NCI-H446 (cell line): ENCODE results near the gene NLRC3.

Source experiments
- DNase-seq, 2 experiments: peaks; one replicate each; lab custom pipeline; 2025; lab: John Stamatoyannopoulos, UW

Gene NLRC3

GRCh38 chr16:3597226-3597625 is 20.0 kb upstream of the NLRC3 start:
- no peak for DNase-seq

- DNase-seq: no peak
Measured at GRCh38 chr16:3596101-3596861, 19.1 kb upstream of the NLRC3 start.

- no peak for DNase-seq
Measured at GRCh38 chr16:3595521-3596021, 18.4 kb upstream of the NLRC3 start.

- no peak for DNase-seq
Measured at GRCh38 chr16:3595110-3595486, 17.9 kb upstream of the NLRC3 start.

- no peak for DNase-seq
Measured at GRCh38 chr16:3594316-3595109, 17.3 kb upstream of the NLRC3 start.

GRCh38 chr16:3592559-3592958 is 15.4 kb upstream of the NLRC3 start:
- DNase-seq: no peak

- no peak for DNase-seq
Measured at GRCh38 chr16:3591991-3592390, 14.8 kb upstream of the NLRC3 start.

GRCh38 chr16:3591436-3591803 is 14.2 kb upstream of the NLRC3 start:
- no peak for DNase-seq

GRCh38 chr16:3590736-3591435 is 13.7 kb upstream of the NLRC3 start:
- DNase-seq: no peak

- DNase-seq: no peak
Measured at GRCh38 chr16:3589991-3590701, 12.9 kb upstream of the NLRC3 start.

GRCh38 chr16:3589441-3589921 is 12.3 kb upstream of the NLRC3 start:
- DNase-seq: no peak

- no peak for DNase-seq
Measured at GRCh38 chr16:3589001-3589400, 11.8 kb upstream of the NLRC3 start.

GRCh38 chr16:3587547-3588110 is 10.4 kb upstream of the NLRC3 start:
- DNase-seq: no peak

- no peak for DNase-seq
Measured at GRCh38 chr16:3584412-3584811, 7.2 kb upstream of the NLRC3 start.

GRCh38 chr16:3583303-3584038 is 6.3 kb upstream of the NLRC3 start:
- no peak for DNase-seq

- DNase-seq: no peak
Measured at GRCh38 chr16:3582276-3583165, 5.3 kb upstream of the NLRC3 start.

- no peak for DNase-seq
Measured at GRCh38 chr16:3581392-3581791, 4.2 kb upstream of the NLRC3 start.

- no peak for DNase-seq
Measured at GRCh38 chr16:3580686-3581085, 3.5 kb upstream of the NLRC3 start.

GRCh38 chr16:3580251-3580651 is 3.0 kb upstream of the NLRC3 start:
- DNase-seq: no peak

- DNase-seq: no peak
Measured at GRCh38 chr16:3579776-3580175, 2.6 kb upstream of the NLRC3 start.
